NOMO-1 treated with dmso at 0.1 percent for 144 hours (cell line): ENCODE measurements around the gene TRIM66.
"Not testable (repeated sequence)": the region's sequence is repeated elsewhere in the genome, so short reads cannot be mapped to it uniquely, and the experiment has no call there.

Experiments used
- DNase-seq: peaks from one replicate; lab custom pipeline; 2025; ENCODE audit not compliant: unreplicated experiment; lab: John Stamatoyannopoulos, UW

TRIM66 gene

GRCh38 chr11:8692417-8692816 lies 10.0 kb upstream of the TRIM66 start:
- no peak for DNase-seq

DNA sequence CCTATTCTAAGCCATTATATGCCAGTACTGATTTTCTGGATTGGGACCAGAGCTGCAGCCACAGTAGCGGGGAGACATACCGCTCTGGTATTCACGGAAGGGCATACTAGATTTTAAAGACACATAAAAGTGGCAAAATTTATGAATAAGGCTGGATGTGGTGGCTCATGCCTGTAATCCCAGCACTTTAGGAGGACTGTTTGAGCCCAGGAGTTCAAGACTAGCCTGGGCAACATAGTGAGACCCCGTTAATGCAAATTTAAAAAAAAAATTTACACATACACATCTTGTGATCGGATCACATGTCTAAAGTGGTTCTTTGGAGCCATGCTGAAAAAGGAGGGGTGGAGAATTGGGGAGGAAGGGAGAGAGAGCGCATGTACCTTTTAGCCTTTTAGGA lies 9.1 kb upstream of the TRIM66 start:
- no peak for DNase-seq

DNA sequence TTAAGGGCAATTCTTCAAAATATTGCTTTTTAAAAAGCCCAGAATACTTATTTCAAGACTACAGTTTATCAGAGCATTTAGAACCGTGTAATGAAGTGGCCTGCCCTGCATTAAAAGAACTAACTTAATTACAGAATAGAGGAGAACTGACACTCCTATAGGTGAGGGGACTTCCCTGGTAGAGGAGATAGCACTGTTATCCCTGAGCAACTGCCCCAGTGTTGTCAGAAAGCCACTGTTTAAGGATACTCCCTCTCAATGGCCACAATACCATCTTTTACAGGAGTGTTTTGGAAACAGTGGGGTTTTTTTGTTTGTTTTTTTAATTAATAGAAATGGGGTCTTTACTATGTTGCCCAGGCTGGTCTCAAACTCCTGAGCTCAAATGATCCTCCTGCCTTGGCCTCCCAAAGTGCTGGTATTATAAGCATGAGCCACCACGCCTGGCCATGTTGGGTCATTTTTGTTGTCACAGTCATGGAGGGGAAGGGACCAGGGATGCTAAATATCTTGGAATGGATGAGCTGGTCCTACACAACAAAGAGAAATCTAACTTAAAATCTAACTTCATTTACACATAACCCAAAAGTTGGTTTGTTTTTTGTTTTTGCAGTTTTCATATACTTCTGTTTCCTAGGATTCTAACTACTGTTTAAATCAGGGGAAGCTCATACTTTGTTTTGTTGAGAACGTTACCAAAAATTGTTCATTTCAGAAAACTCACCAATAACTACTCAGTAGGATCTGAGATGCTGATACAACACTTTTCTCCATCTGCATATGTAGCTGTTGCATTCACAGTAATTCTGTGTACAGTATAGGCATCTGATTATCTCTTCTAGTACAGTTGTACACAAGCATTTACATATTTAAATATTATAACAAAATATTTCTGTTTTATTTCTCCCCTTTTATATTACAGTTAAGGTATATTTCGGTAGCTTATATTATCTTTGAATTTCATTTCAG lies 8.2 kb upstream of the TRIM66 start:
- no peak for DNase-seq

DNA sequence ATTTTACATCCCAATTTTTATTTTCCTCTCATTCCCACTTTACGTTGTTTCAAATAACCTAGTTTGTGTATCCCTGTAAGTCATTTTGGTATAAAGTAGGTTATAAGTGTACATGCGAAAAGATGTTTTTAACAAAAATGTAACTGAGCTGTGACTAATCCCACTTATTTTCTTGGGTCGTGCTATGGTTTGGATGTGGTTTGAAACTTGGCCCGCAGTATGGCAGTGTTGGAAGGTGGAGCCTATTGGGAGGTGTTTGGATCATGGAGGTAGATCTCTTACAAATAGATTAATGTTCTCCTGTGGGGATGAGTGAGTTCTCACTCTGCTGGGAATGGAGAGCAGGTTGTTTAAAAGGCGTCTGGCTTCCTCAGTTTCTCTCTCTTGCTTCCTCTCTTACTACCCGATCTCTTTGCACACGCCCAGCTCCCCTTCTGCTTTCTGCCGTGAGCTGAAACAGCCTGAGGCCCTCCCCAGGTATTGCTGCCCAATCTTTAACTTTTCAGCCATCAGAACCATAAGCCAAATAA lies 7.3 kb upstream of the TRIM66 start:
- no peak for DNase-seq

GRCh38 chr11:8688414-8689362 lies 6.2 kb upstream of the TRIM66 start:
- peak; percentile 93 for DNase-seq

GRCh38 chr11:8686325-8686724 lies 3.9 kb upstream of the TRIM66 start:
- no peak for DNase-seq

- no peak for DNase-seq
Measured at GRCh38 chr11:8685820-8686219, 3.4 kb upstream of the TRIM66 start.

DNA sequence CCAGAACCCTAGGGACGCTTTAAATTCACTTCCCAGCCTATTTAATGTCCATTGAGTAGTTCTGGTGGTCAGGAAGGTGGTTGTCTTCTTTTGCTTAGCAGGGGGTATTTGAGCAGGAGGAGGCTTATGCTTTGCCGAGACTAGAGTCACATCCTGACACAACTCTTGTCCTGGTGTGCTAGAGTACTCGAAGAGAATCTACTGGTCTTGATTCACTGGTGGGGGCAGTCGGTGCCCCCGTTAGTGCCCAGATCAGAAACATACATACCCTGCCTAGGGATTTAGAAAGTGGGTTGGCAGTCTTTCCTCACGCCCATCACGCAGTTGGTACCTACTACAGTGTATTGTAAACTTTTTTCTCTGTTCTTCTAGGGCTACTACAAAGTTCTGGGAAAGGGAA lies 2.8 kb upstream of the TRIM66 start:
- DNase-seq, result no peak

- no peak for DNase-seq
Measured at GRCh38 chr11:8684600-8685290, 2.3 kb upstream of the TRIM66 start.

DNA sequence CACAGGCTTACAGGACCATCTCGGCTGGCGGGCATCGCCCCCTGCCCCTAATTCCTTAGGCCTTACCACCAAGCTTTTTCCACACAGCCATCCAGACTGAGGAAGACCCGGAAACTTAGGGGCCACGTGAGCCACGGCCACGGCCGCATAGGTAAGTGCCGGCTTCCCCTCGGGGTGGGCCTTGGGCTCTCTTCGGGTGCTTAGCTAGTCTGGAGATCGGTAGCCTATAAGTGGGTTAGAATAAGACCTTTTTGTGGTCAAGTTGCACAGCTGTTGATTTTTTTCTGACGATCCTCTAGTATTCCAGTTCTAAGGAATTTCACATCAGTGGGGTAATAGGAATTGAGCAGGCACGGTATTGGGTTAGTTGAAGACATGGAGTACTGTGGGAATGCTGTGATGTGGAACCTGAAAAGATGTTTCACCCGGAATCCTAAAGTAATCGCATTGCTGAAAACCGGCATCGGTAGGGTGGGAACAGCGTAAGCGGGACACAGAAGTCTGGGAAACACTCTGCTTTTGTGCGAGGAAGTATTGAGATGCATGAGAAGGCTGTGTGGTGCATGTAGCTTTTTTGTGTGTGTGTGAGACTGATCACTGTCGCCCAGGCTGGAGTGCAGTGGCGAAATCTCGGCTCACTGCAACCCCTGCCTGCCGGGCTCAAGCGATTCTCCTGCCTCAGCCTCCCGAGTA lies 796 bp upstream of the TRIM66 start:
- no peak for DNase-seq

GRCh38 chr11:8681837-8682302 lies 595 bp downstream of the TRIM66 start:
- no peak for DNase-seq

DNA sequence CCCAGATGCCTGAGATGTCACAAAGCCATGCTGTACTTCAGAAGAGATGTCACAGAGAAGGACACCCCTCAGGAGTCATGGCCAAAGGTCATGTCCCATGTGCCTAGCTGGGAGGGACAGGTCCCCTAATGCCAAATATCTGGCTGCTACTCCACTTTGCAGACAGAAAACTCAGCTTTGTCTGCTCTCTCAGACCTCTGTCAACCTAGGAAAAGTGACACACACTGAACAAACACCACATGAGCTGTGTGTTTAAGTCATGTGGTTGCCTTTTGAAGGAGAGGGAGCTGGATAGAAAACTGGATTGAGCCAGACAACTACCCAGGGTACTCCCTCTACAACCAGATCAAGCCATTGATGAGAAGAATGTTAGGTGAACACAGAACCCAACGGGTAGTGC lies 3.5 kb downstream of the TRIM66 start:
- no peak for DNase-seq

DNA sequence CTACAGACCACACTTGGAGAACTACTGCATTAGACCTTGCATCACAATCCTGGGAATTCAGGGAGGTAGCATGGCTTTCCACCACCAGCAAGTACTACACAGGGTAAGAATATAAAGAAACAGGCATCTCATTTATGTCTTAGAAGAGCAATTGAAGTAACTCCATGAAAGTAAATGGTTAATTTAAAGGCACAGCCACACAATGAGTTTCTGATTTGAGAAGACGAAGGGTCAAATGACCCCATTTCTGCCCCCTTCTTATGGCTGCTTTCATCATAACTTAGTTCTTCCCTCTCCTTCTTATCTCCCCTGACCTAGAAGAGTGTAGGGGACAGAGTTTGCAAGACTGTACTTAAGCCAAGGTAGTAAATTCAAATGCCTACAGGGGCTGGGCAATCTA lies 6.0 kb downstream of the TRIM66 start:
- no peak for DNase-seq

DNA sequence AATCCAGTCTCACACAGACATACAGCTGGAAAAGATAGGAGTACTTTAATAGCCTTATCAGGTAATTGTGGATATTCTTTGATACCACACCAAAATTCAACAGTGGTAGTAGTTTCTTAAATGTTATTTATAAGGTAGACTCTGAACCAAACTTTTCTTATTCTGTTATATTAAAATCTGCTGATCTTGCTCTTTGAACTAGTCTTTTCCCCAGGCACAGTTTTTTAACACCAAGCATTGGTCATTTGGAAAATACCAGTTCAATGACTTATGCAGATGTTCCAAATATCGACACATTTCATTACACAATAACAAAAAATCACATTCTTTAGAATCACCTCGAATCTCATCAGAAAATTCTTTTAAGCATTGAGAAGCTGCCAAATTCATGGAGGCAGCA lies 7.6 kb downstream of the TRIM66 start:
- DNase-seq, result no peak

DNA sequence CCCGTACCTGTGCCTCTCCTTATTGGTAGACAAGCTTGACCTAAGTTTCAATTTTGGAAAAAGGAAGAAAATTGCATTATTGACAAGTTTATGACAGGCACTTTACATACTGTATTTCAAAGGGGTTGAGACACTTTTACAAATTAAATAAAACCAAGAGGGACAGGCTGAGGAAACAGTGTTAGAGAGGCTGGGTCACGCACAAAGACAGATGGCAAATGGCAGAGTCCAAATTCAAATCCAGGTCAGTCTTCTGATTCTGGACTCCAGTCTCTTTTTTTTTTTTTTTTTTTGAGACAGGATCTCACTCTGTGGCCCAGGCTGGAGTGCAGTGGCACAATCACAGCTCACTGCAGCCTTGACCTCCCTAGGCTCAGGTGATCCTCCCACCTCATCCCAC lies 10.1 kb downstream of the TRIM66 start:
- DNase-seq, result no peak

- DNase-seq, result no peak
Measured at GRCh38 chr11:8671651-8672062, 10.8 kb downstream of the TRIM66 start.

- DNase-seq, result no peak
Measured at GRCh38 chr11:8671193-8671612, 11.3 kb downstream of the TRIM66 start.

GRCh38 chr11:8670081-8670480 lies 12.4 kb downstream of the TRIM66 start:
- DNase-seq, result not testable (repeated sequence)

- no peak for DNase-seq
Measured at GRCh38 chr11:8665222-8665621, 17.2 kb downstream of the TRIM66 start.
